GM12801 (cell line): Measurements from ENCODE around the gene ZNF337.

Experiments used
- TF ChIP-seq, protein P1 (sequence below): IDR thresholded peaks from one replicate; pipeline ENCODE4 v1.5.1; 2011; ENCODE audit warnings: control low read depth; ENCODE audit not compliant: insufficient read length; ENCODE audit errors: extremely low read depth

Gene ZNF337

DNA sequence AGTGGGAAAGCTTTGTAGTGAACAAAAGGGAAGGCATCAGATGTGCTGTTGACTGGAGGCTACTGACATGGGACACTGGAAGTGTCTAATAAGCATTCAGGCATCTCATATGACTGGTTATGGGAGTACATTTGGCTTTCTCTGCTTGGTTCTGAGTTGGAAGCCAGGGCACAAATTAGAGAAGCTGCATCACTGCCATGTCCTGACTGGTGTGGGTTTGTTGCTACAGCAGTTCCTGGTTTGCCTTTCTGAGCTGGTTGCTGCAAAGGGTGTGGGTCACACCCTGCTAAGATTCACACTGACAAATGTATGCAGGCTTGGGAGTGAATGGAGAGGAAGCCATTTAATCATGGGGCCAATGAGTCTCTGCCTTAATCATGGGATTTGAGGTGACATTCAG, 36.7 kb downstream of the ZNF337 start:
- TF ChIP-seq, protein P1, sequence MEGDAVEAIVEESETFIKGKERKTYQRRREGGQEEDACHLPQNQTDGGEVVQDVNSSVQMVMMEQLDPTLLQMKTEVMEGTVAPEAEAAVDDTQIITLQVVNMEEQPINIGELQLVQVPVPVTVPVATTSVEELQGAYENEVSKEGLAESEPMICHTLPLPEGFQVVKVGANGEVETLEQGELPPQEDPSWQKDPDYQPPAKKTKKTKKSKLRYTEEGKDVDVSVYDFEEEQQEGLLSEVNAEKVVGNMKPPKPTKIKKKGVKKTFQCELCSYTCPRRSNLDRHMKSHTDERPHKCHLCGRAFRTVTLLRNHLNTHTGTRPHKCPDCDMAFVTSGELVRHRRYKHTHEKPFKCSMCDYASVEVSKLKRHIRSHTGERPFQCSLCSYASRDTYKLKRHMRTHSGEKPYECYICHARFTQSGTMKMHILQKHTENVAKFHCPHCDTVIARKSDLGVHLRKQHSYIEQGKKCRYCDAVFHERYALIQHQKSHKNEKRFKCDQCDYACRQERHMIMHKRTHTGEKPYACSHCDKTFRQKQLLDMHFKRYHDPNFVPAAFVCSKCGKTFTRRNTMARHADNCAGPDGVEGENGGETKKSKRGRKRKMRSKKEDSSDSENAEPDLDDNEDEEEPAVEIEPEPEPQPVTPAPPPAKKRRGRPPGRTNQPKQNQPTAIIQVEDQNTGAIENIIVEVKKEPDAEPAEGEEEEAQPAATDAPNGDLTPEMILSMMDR, result no peak

DNA sequence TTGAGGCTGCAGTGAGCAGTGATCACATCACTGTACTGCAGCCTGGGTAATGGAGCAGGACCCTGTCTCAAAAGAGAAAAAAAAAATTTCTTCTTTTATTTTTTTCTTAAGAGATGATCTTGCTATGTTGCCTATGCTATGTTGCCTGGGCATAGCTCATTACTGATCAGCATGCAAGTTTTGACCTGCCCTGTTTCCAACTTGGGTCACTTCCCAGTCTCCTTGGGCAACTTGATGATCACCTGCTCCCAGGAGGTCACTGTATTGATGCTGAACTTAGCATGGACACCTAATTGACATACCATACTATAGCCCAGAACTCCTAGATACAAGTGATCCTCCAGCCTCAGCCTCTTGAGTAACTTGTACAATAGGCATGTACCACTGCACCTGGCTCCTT, 42.2 kb downstream of the ZNF337 start:
- TF ChIP-seq, protein P1, result no peak

DNA sequence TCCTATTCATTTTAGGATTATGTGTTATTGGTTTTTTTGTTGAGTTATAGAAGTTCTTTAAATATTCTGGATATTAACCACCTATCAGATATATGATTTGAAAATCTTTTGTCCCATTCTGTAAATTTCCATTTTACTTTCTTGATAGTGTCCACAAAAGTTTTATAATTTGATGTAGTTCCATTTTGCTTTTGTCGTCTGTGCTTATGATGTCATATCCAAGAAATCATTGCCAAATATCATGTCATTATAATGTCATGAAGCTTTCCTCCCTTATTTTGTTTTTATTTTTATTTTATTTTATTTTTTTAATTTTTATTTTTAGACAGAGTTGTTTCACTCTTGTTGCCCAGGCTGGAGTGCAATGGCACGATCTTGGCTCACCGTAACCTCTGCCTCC, 51.8 kb downstream of the ZNF337 start:
- TF ChIP-seq, protein P1, result no peak

DNA sequence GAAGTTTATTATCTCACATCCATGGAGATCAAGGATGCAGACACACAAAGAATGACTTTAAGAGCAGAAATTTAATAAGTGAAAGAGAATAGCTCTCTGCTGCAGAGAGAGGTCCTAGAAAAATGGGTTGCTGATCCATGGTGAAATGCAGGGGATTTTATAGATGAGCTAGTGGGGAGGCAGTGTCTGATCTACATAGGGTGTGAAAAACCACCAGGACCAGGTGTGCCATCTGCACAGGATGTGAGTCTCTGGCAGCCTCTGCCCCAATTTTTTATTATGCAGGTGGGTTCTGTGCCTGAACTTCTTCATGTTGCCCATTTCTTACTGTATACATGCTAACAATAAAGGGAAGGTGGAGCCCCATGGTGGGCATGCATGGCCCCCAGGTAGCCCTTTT, 52.9 kb downstream of the ZNF337 start:
- TF ChIP-seq, protein P1, result no peak

DNA sequence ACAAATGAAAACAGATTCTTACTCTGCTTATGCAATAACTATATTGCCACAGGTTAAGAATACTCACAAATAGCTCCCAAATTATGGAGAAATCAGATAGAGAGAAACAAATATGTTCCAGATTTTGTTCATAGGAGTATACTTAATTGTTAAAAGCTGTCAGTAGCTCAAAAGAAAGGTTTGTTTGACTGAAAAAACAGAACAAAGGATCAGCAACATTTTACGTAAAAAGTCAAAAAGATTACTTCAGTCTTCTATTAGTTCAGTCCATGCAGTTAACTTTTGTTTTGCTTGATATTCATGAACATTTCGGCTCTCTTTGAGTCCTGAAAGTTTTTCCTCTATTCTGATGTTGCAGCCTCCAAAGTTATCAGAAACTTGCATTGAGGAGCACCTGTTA, 59.4 kb downstream of the ZNF337 start:
- TF ChIP-seq, protein P1, result no peak

DNA sequence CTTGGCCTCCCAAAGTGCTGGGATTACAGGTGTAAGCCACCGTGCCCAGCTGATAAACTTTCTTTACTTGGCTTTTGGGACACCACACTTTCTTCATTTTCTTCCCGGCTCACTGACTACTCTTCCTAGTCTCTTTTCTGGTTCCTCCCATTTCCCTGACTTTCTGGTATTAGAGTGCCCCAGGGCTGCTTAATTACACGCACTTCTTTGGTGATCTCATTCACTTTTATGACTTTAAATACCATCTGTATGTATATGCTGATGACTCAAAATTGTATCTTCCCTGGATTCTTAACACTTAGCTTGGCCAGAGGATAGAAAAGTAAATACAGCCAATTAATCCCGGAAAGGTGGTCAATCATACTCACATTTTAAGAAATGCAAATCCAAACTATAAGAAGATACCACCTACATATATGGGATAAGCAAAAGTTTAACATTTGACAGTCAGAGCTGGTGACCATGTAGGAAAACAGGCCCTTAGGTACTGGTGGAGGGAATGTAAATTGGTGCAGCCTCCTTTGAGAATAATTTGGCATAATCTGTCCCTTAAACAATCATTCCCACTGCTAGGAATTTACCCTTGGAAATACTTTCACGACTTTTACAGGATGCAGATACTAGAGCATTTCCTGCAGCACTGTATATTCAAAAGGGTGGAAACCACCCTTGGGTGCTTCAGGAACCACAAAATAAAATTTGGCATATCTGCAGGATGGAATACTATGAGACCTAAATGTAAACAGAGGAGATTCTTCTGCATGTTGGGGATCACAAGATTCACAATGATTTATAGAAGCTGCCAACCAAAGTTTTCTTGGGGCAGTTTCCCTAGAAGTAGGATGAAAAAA, 63.5 kb downstream of the ZNF337 start:
- TF ChIP-seq, protein P1, result no peak

DNA sequence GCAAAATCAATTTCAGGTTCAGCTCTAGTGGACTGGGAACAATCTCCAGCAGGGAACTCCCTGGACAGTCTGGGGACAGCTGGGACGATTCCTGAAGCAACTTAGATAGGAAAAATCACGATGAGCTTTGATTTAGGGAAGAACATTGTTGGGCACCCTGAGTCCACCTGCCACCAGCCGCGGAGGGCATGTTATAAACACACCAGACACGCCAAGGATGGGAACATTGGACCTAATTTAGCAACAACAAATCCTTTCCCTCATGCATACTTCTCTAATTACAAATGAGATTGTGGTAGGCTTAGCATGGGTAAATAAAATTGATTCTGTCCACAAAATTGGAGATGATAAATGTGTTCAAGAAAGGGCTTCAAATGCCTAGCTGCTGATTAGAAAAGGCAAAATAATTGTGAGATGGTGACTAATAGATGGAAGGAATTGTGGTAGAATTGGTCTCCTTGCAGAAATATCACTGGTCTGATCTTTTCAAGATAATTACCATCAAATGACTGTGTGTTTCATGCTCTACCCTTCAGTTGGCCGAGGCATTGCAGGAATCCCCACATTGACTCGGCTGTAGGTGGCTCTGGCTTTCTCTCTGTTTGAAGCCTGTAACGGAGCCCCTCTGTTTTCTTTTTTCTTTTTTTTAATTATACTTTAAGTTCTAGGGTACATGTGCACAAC, 66.7 kb downstream of the ZNF337 start:
- TF ChIP-seq, protein P1, result no peak
